GM18517 (cell line): ENCODE data around the gene SLX9.
A peak's percentile ranks its signal among the peaks of the same experiment; 100 is the strongest.

Experiments
- ATAC-seq: cut with Tn5 transposase; IDR thresholded peaks from one replicate; pipeline ENCODE4 v1.9.1; 2021; ENCODE audit warnings: mild to moderate bottlenecking, moderate library complexity; ENCODE audit not compliant: unreplicated experiment

Gene SLX9

GRCh38 chr21:44929242-44929798 lies 10.5 kb upstream of the SLX9 start:
- ATAC-seq: no peak

DNA sequence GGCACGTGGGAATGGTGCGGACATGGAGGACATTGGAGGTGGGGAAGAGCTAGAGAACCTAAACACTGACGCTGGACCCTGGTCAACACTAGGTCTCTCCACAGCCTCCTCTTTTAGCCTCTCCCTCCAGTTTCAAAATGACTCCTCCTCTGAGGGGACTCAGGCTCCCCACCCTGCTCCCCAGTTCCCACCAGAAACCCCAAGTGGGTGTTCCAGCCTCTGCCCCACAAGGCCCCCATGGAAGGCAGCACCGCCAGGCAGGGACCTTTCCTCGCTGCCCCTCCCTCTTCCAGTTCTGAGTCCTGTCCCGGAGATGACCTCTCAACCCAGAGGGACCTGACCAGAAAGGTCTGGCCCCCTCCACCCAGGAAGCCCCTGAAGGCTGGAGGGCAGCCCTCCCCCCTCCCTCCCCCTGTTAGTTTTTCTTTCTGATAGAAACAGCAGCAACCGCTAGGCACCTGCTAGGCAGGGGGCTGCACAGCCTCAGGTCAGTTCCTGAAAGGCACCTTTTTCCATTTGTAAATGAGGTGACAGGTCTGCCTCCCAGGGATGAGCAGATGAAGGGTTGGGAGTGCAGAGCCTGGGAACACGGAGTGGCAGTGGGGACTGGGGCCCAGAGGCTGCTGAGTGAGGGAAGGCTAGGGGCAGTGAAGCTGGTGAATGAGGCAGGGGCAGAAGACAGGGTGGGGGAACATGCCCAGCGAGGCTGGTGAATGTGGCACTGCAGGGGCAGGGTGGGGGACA lies 9.9 kb upstream of the SLX9 start:
- no peak for ATAC-seq

DNA sequence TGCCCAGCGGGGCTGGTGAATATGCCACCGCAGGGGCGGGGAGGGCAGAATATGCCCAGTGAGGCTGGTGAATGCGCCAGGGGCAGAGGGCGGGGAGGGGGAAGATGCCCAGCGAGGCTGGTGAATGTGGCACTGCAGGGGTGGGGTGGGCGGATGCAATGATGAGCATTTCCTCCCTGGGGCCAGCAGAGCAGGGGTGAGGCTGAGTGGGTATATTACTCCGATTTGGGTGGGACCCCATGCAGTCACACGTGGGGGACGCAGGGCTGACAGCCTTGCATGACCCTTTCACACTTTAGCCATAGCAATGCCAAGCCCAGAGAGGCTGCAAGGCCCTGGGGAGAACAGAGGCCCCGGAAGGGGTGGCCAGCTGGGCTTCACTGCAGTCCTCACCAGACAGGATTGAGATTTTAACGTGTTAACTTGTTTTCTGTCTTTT lies 9.3 kb upstream of the SLX9 start:
- ATAC-seq: no peak

DNA sequence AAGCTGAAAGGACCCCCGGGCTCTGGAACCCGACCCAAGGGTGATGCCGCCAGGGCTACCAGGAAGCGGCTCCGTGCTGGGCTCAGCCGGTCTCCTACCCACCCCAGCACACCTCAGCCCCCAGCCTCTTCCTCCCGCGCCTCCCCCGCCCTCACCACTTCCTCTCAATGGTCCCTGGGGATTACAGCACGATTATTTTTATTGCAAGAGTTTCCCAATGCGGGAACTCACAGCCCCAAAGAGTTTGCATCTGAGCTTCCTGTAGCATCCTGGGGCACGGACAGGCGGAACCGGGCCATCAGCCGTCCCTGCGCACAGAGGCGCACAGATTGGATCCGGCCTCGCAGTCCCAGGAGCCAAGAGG lies 8.7 kb upstream of the SLX9 start:
- no peak for ATAC-seq

- no peak for ATAC-seq
Measured at GRCh38 chr21:44931501-44932407, 8.1 kb upstream of the SLX9 start.

DNA sequence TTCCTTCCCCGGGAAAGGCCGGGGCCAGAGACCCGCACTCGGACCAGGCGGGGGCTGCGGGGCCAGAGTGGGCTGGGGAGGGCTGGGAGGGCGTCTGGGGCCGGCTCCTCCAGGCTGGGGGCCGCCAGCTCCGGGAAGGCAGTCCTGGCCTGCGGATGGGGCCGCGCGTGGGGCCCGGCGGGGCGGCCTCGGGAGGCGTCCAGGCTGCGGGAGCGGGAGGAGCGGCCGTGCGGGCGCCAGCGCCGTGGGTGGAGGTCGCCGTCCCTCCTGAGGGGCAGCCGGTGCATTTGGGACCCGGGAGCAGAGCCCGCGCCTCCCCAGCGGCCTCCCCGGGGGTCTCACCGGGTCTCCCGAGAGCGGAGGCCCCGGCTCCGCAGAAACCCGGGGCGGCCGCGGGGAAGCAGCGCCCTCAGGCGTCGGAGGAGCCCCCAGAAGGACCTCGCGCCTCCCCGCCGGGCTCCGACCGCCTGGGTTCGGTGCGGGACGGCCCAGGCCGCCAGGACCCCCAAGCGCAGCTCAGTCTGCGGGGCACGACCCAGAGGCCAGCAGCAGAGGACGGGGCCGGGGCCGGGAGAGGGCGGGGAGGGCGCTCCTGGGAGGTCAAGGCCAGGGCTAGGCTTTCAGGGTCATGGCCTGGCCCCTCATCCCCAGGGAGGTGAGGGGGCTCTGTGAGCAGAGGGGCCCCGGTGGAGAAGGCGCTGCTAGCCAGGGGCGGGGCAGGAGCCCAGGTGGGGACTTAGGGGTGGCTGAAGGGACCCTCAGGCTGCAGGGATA lies 7.2 kb upstream of the SLX9 start:
- no peak for ATAC-seq

DNA sequence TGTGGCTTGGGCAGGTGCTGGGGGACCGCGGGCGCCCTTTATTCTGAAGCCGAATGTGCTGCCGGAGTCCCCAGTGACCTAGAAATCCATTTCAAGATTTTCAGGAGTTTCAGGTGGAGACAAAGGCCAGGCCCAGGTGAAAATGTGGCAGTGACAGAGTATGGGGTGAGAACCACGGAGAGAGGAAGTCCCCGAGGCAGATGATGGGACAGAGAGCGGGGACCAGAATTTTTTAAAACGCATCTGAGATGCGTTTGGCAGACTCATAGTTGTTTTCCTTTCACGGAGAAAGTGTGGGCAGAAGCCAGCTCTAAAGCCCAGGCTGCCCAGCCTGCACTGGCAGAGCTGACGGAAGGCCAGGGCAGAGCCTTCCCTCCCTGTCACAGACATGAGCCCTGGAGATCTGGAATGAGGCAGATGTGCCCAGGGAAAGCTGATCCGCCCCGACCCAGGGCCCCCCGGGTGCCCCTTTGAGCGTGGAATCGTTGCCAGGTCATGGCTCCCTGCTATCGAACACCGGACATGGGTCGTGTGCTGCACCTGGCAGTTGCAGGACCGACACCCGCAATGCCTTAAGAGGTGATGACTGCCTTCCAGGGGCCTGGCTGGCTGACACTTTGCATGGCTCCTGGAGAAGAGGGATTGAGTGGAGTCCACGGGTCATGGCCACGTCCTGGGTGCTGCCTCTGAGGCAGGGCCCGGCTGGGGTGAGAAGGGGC lies 6.5 kb upstream of the SLX9 start:
- no peak for ATAC-seq

- ATAC-seq: no peak
Measured at GRCh38 chr21:44933918-44934260, 5.9 kb upstream of the SLX9 start.

GRCh38 chr21:44934276-44934675 lies 5.6 kb upstream of the SLX9 start:
- no peak for ATAC-seq

DNA sequence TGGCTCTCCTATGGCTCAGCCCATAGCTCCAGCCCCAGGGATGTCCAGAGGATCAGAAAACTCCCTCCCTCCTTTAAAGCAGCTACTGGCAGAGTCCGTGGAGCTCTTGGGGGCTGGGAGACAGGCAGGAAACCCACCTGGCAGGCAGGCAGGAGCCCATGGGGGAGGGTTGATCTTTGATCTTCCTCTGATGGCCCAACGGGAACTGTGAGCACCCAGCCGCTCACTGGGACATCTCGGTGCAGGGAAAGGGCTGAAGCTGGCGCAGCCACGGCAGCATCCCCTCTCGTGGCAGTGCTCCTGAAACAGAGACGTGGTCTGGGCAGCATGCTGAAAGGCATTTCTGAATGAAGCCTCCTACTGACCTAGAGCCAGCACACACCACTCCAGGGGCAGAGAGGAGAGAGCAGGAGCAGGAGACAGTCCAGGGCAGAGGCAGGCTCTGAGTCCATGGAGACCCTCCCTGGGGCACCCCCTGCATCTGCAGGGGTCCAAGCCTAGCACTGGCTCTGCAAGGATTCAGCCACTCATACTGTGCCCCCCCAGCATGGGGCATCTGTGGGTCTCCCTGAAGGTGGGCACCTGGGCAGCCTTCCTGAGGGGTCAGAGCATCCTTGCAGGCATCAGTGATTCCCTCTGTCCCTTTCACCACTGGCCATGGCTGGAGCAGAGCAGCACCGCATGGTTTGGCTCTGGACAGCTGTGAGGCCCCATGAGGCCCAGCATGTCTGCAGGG lies 4.9 kb upstream of the SLX9 start:
- no peak for ATAC-seq

DNA sequence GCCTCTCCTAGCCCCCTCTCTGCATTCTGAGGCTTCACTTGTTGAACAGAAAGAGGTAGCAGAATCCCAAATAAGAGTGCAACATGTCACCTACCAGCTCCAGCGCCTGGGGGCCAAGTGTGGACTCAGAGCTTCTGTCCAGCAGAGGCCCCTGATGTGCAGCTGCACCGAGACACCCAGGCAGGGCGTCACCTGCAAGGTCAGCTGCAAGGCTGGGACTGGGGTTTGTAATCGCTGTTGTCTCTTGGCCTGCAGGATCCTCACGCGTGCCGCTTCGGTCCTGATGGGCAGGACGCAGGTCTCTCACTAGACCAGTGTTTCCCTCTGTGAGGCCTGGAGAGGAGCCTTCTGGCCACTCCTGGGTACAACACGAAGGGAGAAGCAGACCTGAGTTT lies 4.3 kb upstream of the SLX9 start:
- no peak for ATAC-seq

DNA sequence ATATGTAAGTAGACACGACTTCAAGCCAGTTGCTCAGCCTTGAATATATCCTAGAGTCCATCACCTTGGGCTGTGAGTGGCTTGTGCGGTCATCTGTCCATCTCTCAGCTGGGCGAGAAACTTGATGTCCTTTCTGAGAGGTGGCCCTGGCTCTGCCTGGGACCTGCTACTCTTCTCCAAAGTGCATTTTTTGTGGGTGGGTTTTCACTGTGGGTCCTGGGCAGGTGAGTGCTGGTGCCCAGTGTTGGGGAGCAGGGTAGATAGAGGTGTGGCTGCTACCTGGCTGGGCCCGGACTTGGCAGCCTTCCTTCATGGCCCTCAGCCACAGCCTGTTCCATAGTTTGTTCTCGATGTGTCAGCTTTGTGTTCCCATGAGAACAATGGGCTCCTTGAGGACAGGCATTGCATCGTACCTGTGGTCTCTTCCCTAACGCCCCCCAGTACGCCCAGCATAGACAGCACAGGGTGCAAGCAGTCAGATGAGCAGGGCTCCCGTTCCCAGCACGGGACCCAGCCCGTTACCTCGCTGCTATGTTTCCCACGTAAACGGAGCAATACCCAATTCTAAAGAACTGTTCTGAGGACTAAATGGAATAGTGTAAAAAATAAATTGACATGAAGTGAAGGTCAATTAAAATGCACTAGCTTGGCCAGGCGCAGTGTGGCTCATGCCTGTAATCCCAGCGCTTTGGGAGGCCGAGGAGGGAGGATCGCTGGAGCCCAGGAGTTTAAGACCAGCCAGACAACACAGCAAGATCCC lies 877 bp upstream of the SLX9 start:
- no peak for ATAC-seq

DNA sequence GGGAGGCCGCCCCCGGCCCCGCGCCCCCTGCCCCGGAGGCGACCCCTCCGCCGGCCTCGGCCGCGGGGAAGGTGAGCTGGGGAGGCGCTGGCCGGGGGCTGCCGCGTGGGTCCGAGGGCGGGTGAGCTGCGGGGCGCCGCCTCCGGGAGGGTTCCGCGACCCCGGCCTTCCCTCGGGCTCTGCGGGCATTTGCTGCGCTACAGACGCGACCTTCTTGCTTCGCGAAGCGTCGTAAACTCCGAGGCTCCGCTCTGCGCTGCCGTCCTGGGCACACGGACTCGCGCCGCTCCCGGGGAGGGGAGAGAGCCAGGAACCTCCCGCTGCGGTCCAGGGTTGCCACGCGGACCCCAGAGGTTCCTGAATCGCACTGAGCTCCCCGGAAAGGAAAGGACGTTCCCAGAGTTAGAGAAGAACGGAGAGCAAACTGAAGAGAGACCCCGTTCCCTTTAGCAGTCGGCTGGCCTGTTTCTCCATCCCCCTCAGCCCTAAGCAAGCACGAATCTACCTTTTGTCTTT lies 345 bp downstream of the SLX9 start:
- ATAC-seq: peak; percentile 31

- no peak for ATAC-seq
Measured at GRCh38 chr21:44941567-44941966, 1.7 kb downstream of the SLX9 start.

DNA sequence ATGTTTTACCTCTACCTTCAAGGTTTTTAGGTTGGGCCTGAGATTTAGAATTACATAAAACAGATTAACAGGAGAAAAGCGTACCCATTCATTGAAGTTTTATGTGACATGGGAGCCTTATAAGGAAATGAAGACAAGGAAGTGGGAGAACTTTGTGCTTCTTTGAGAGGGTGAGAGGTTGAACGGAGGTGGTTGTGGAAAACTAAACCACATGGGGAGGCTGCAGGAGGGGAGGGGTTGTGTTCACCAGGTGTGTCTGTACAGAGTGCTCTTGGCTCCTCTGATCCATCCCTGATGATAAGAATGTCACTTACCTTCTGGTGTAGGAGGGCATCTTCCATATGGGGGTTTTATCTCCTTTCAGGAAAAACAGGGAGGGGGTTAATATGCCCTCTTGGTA lies 2.7 kb downstream of the SLX9 start:
- no peak for ATAC-seq

GRCh38 chr21:44943005-44943685 lies 3.3 kb downstream of the SLX9 start:
- ATAC-seq: no peak

DNA sequence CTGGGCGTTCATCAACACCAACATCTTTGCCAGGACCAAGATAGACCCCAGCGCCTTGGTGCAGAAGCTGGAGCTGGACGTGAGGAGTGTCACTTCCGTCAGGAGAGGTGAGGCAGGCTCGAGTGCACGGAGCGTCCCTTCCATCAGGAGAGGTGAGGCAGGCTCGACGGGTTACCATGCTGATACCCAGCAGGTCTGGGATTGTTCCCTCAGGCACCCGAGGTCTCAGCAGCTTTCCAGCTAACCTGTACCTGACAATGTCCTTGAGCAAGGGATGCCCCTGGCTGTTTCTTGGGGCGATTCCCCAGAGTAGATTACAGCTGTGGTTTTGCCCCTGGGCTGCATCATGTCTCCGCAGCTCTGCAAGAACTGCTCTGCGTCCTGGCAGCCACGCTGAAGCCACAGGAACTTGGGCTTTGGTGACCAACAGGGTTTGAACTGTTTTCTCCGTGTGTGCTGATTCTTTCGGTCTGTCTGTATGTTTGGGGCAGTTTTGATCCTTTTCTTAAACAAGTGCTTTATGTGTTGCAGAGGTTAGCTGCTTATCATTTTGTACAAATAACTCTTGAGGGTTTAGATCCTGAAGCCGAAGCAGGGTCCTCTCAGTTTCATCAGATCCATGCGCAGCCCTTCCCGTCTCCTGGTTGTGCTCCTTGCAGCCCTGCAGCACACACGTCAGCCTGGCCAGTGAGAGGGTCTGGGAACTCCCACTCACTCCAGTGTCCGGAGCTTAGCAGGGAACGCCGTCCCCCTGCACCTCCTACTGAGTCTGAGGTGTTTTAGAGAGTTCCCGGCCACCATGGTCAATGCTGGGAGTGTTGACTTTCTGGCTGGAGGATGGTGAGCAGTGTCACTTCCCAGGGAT lies 4.1 kb downstream of the SLX9 start:
- no peak for ATAC-seq

DNA sequence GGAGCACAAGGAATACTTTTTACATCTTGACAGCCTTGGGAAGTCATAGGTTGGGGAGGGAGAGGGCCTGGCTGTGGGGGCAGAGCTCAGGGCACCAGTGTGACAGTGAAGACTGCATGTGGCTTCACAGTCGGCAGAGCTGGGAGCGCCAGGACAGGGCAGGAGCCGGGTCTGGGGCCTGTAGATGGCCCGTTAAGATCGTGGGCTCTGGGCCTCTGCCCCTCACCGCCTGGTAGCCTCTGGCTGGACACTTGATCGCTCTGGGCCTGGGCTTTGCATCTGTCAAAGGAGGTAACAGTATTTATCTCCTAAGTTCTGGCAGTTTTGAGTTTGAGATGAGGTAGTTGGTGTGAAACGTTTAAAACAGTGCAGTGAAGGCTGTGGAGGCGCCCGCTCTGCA lies 4.8 kb downstream of the SLX9 start:
- no peak for ATAC-seq
